Activated naive CD4-positive, alpha-beta T cell treated with anti-CD3 and anti-CD28 coated beads, Interleukin-2, amount 50 U/mL, for 72 hours (primary cell): ENCODE measurements around the gene GSTP1. TPM values are rescaled to one million over a fixed set of nuclear protein-coding genes. Genes with fewer than 3 reads are reported as not detected.
"Not testable (repeated sequence)": the region's sequence is repeated elsewhere in the genome, so short reads cannot be mapped to it uniquely, and the experiment has no call there.

ENCODE experiments used
- ATAC-seq, 2 donors: fragments of 150-1000 bp; cut with Tn5 transposase; 2 replicates each; pipeline ENCODE4 v1.10.0; 2021; ENCODE audit warnings: mild to moderate bottlenecking in 2 of 2, moderate library complexity in 2 of 2
- DNase-seq, 2 donors: peaks; one replicate each; pipeline ENCODE4 v3.0.0; 2021 to 2022; ENCODE audit warnings: low spot score in 2 of 2
- H3K27ac Mint-ChIP-seq, 2 donors: one replicate each; pipeline ENCODE4 v1.8.0; 2022; ENCODE audit warnings: mild to moderate bottlenecking in 2 of 2, mixed read lengths in 2 of 2
- H3K36me3 Mint-ChIP-seq, 2 donors: one replicate each; pipeline ENCODE4 v1.8.0; 2022; ENCODE audit warnings: mixed read lengths in 2 of 2
- H3K9me3 Mint-ChIP-seq, 2 donors: one replicate each; pipeline ENCODE4 v1.8.0; 2022; ENCODE audit warnings: mixed read lengths in 2 of 2
- total RNA-seq, 2 donors: library from RNA; stranded (reverse); gene quantifications; one replicate each; pipeline ENCODE4 v1.2.3, GENCODE V29; 2022

The GSTP1 gene
- total RNA-seq, 2 donors from 2014 or later, result 247 to 466 TPM

- H3K27ac Mint-ChIP-seq, result peak overlapping the region; percentile 58 to 94
- H3K36me3 Mint-ChIP-seq, result peaks cover 0 to 37% of the 10 kb centered on the region in 2 donors
- DNase-seq (no peak), ATAC-seq (no peak)
- peaks cover 0 to 18% of the 10 kb centered on the region in 2 donors for H3K9me3 Mint-ChIP-seq
These were observed 1.6 kb downstream of the GSTP1 start for GRCh38 chr11:67584881-67585873.

GRCh38 chr11:67585911-67586310 is 2.3 kb downstream of the GSTP1 start:
- H3K36me3 Mint-ChIP-seq, result peaks cover 0 to 37% of the 10 kb centered on the region in 2 donors
- DNase-seq (no peak), ATAC-seq (no peak)
- peaks cover 0 to 18% of the 10 kb centered on the region in 2 donors for H3K9me3 Mint-ChIP-seq
- H3K27ac Mint-ChIP-seq, result peak overlapping the region in 1 of 2 donors; percentile 9

GRCh38 chr11:67586568-67587250 is 3.1 kb downstream of the GSTP1 start:
- DNase-seq, result no peak
- Mint-ChIP-seq H3K36me3 (peaks cover 0 to 37% of the 10 kb centered on the region in 2 donors), H3K27ac (peak overlapping the region in 1 of 2 donors; percentile 9), H3K9me3 (peaks cover 0 to 18% of the 10 kb centered on the region in 2 donors)
- no peak for ATAC-seq

GRCh38 chr11:67588136-67588503 is 4.5 kb downstream of the GSTP1 start:
- ATAC-seq (no peak), DNase-seq (no peak)
- Mint-ChIP-seq H3K9me3 (peaks cover 0 to 18% of the 10 kb centered on the region in 2 donors), H3K36me3 (peaks cover 0 to 37% of the 10 kb centered on the region in 2 donors), H3K27ac (peak overlapping the region in 1 of 2 donors; percentile 9)

- ATAC-seq, DNase-seq: not testable (repeated sequence)
- Mint-ChIP-seq H3K27ac (peak overlapping the region in 1 of 2 donors; percentile 19), H3K36me3 (peaks cover 0 to 37% of the 10 kb centered on the region in 2 donors), H3K9me3 (peaks cover 0 to 18% of the 10 kb centered on the region in 2 donors)
These were observed 5.3 kb downstream of the GSTP1 start for GRCh38 chr11:67588899-67589415.

GRCh38 chr11:67592880-67593564 is 9.4 kb downstream of the GSTP1 start:
- peaks cover 0 to 2% of the 10 kb centered on the region in 2 donors for H3K36me3 Mint-ChIP-seq
- DNase-seq (no peak), ATAC-seq (no peak)
- H3K27ac Mint-ChIP-seq, result no peak overlapping the region
- peaks cover 0 to 3% of the 10 kb centered on the region in 2 donors for H3K9me3 Mint-ChIP-seq

- no peak for ATAC-seq
- DNase-seq, result no peak
- Mint-ChIP-seq H3K9me3 (peaks cover 0 to 3% of the 10 kb centered on the region in 2 donors), H3K27ac (no peak overlapping the region), H3K36me3 (no peaks in the 10 kb centered on the region)
These were observed 9.9 kb downstream of the GSTP1 start for GRCh38 chr11:67593565-67593905.

GRCh38 chr11:67594480-67594879 is 10.9 kb downstream of the GSTP1 start:
- no peak overlapping the region for H3K27ac Mint-ChIP-seq
- H3K9me3 Mint-ChIP-seq, result peaks cover 0 to 3% of the 10 kb centered on the region in 2 donors
- no peak for DNase-seq
- no peak for ATAC-seq
- no peaks in the 10 kb centered on the region for H3K36me3 Mint-ChIP-seq

GRCh38 chr11:67596753-67597300 is 13.2 kb downstream of the GSTP1 start:
- no peak for ATAC-seq
- peaks cover 0 to 3% of the 10 kb centered on the region in 2 donors for H3K9me3 Mint-ChIP-seq
- H3K36me3 Mint-ChIP-seq, result no peaks in the 10 kb centered on the region
- no peak overlapping the region for H3K27ac Mint-ChIP-seq
- DNase-seq, result no peak

GRCh38 chr11:67597458-67597857 is 13.8 kb downstream of the GSTP1 start:
- H3K36me3 Mint-ChIP-seq, DNase-seq, H3K27ac Mint-ChIP-seq, ATAC-seq, H3K9me3 Mint-ChIP-seq: not testable (repeated sequence)

GRCh38 chr11:67597963-67598362 is 14.4 kb downstream of the GSTP1 start:
- not testable (repeated sequence) for H3K27ac Mint-ChIP-seq, H3K9me3 Mint-ChIP-seq, H3K36me3 Mint-ChIP-seq, DNase-seq, ATAC-seq

- Mint-ChIP-seq H3K27ac (no peak overlapping the region), H3K36me3 (no peaks in the 10 kb centered on the region), H3K9me3 (peaks cover 0 to 3% of the 10 kb centered on the region in 2 donors)
- no peak for ATAC-seq
- DNase-seq, result no peak
These were observed 15.5 kb downstream of the GSTP1 start for GRCh38 chr11:67599149-67599548.

- no peak for ATAC-seq
- Mint-ChIP-seq H3K27ac (no peak overlapping the region), H3K36me3 (no peaks in the 10 kb centered on the region), H3K9me3 (peaks cover 0 to 3% of the 10 kb centered on the region in 2 donors)
- no peak for DNase-seq
These were observed 16.9 kb downstream of the GSTP1 start for GRCh38 chr11:67600324-67601029.

GRCh38 chr11:67601098-67601497 is 17.5 kb downstream of the GSTP1 start:
- no peaks in the 10 kb centered on the region for H3K36me3 Mint-ChIP-seq
- no peak for ATAC-seq

GRCh38 chr11:67604119-67604518 is 20.5 kb downstream of the GSTP1 start:
- ATAC-seq, DNase-seq, H3K27ac Mint-ChIP-seq, H3K9me3 Mint-ChIP-seq: not testable (repeated sequence)
- H3K36me3 Mint-ChIP-seq, result peaks cover 6 to 14% of the 10 kb centered on the region in 2 donors

More at GRCh38 chr11:67601098-67601497, 17.5 kb downstream of the GSTP1 start:
- no peak for DNase-seq
- Mint-ChIP-seq H3K9me3 (peaks cover 0 to 3% of the 10 kb centered on the region in 2 donors), H3K27ac (no peak overlapping the region)

GRCh38 chr11:67604815-67605214 is 21.2 kb downstream of the GSTP1 start:
- H3K36me3 Mint-ChIP-seq, result peaks cover 6 to 17% of the 10 kb centered on the region in 2 donors
- H3K27ac Mint-ChIP-seq, result no peak overlapping the region
- DNase-seq (no peak), ATAC-seq (no peak)
- no peaks in the 10 kb centered on the region for H3K9me3 Mint-ChIP-seq
